Measurements from ENCODE around the gene DCHS2.

The DCHS2 gene

DNA sequence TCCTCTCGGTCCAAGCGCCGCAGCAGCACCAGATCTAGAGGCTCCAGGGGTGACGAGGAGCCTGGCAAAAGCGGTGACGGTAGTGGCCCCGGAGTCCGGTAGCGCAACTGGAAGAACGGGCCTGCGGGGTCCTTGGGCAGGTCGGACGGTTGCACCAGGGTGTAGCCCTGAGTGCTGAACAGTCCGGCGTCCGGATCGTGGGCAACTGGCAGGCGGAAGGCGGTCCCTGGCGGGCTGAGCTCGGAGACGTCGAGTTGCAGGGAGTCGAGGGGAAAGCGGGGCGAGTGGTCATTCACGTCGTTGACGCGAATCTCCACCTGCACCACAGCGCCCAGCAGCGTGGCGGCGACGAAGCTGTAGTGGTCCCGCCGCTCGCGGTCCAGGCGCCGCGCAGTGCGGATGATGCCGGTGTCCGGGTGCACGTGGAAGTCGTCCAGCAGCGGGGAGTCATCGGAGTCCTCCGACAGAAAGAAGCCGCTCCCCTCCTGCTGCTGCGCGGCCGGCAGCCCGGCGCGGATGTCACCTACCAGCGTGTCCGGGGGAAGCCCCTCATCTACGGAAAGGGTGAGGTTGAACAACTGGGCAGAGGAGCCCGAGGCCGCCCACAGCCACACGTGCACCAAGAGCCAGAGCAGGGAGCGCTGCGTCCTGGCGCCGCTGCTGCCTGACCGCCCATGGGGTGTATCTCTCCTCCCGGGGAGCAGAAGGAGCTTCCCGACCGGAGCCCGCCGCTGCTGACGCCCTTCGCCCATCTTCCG is 837 bp downstream of the DCHS2 start:
- DNase-seq (ENCODE audit: low read depth in 2 of 2), result no peak
- H3K4me3 ChIP-seq (replicated peaks in 1 of 2; ENCODE audit: low read depth in 2 of 2, low read length in 2 of 2), result no peak overlapping the region
- TF ChIP-seq, protein P1, sequence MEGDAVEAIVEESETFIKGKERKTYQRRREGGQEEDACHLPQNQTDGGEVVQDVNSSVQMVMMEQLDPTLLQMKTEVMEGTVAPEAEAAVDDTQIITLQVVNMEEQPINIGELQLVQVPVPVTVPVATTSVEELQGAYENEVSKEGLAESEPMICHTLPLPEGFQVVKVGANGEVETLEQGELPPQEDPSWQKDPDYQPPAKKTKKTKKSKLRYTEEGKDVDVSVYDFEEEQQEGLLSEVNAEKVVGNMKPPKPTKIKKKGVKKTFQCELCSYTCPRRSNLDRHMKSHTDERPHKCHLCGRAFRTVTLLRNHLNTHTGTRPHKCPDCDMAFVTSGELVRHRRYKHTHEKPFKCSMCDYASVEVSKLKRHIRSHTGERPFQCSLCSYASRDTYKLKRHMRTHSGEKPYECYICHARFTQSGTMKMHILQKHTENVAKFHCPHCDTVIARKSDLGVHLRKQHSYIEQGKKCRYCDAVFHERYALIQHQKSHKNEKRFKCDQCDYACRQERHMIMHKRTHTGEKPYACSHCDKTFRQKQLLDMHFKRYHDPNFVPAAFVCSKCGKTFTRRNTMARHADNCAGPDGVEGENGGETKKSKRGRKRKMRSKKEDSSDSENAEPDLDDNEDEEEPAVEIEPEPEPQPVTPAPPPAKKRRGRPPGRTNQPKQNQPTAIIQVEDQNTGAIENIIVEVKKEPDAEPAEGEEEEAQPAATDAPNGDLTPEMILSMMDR (IDR thresholded peaks at IDR 0.05; ENCODE audit: low read depth, low read length), result no peak

DNA sequence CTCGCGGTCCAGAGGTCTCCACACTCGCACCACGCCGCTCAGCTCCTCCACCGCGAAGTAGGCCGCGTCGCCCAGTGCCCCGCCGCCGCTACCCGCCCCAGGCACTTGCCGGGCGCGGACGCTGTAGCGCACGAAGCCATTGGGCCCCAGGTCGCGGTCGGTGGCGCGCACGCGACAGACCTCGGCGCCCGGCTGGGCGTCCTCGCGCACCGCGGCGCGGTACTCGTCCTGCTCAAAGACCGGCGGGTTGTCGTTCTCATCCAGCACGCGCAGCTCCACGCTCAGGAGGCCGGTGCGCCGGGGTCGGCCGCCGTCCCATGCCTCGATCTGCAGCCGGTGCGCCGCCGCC is 1.4 kb downstream of the DCHS2 start:
- DNase-seq (ENCODE audit: low read depth in 2 of 2), result no peak
- TF ChIP-seq, protein P1 (IDR thresholded peaks at IDR 0.05; ENCODE audit: low read depth, low read length), result no peak
- H3K4me3 ChIP-seq (replicated peaks in 1 of 2; ENCODE audit: low read depth in 2 of 2, low read length in 2 of 2), result no peak overlapping the region

DNA sequence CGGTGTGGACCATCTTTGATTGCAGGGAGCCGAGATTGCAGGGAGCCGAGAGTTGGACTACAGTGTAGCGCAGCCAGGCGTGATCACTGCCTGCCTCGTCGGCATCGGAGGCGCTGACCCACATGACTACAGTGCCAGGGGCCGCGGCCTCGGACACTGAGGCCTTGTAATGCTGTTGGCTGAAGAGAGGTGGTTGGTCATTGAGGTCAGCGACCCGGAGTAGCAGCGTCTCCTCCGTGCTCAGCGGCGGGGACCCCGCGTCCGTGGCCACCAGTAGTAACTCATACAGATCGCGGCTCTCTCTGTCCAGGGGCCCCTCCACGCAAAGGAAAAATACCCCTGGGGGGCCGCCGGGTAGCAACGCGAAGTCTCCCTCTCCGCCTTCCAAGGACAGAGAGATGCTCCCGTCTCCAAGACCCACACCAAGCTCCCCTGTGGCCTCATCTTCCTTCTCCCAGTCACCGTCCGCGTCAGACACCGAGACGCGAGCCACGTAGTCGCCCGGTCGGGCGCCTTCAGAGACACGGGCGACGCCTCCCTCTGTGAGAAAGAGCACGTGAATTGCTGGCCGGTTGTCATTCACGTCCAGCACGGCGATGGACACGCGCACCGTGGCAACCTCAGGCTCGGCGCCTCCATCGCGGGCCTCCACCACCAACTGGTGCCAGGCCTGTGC is 1.9 kb downstream of the DCHS2 start:
- DNase-seq (ENCODE audit: low read depth in 2 of 2), result no peak
- TF ChIP-seq, protein P1 (IDR thresholded peaks at IDR 0.05; ENCODE audit: low read depth, low read length), result no peak
- H3K4me3 ChIP-seq (replicated peaks in 1 of 2; ENCODE audit: low read depth in 2 of 2, low read length in 2 of 2), result no peak overlapping the region

DNA sequence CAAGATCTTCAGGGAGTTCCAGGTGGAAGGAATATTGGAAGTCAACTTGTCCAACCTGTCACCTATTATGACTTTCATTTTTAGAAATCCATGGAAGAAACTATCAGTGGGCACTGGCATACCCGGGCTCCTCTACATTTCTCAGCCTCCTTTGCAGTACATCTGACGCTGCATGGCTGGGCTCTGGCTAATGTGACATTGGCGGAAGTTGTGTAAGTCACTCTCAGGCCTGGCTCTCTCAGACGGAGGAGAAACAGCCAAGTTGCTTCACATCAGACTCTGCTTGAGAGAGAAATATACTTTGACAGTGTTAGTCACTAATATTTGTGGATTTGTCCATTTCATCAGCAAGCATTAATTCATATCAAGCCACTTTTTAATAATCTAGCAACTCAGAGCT is 4.5 kb downstream of the DCHS2 start:
- TF ChIP-seq, protein P1 (IDR thresholded peaks at IDR 0.05; ENCODE audit: low read depth, low read length), result no peak
- DNase-seq (ENCODE audit: low read depth in 2 of 2), result no peak

DNA sequence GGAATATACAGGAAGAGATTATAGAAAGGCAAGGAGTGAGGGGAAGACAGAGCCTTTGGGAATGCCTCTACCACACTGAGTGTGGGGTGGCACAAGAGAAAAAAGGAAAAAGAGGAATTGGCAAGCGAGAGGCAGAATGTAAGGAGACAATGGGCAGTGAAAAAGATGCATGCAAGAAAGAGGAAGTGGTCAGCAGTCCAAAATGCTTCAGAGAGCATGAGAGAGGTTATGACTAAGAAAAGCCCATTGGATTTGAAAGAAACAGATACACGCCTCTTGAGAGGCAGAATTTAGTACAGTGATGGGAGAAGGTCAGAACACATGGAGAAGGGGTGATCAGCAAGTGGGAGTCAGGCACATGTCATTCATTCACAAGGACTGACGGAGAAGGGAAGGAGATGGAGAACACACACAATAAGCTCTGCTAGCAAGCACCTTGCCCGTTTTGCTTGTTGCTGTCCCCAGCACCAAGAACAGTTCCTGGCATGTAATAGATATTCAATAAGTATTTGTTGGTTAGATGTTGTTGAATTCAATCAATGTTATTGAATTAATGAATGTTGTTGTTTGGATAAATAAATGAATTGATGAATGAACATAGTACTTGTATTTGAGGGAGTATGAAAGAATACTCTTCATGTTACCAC is 6.3 kb downstream of the DCHS2 start:
- no peak overlapping the region for H3K4me3 ChIP-seq (replicated peaks in 1 of 2; ENCODE audit: low read depth in 2 of 2, low read length in 2 of 2)
- TF ChIP-seq, protein P1 (IDR thresholded peaks at IDR 0.05; ENCODE audit: low read depth, low read length), result no peak
- no peak for DNase-seq (ENCODE audit: low read depth in 2 of 2)

More for the DNA sequence above, 4.5 kb downstream of the DCHS2 start:
- H3K4me3 ChIP-seq (replicated peaks in 1 of 2; ENCODE audit: low read depth in 2 of 2, low read length in 2 of 2), result no peak overlapping the region

DNA sequence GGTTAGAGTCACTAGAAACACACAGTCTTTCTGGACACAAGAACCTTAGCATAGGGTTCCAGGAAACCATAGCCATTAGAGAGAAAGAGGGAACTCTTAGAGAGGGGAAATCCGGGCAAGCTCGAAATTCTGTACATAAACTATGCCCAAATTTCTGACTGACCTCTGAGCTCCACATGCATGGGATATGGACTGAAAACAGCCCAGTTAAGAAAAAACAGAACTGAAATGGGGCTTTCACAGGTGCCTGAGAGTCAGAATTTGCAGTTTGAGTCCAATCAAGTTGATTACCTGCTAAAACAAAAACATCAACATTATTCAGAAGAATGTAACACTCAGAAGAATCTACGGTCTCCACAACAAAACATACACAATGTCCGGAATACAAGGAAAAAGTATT is 13.1 kb downstream of the DCHS2 start:
- no peak overlapping the region for H3K4me3 ChIP-seq (replicated peaks in 1 of 2; ENCODE audit: low read depth in 2 of 2, low read length in 2 of 2)
- DNase-seq (ENCODE audit: low read depth in 2 of 2), result no peak
- TF ChIP-seq, protein P1 (IDR thresholded peaks at IDR 0.05; ENCODE audit: low read depth, low read length), result no peak
